ENCODE measurements around the gene C19orf81. TPM values are rescaled to one million over a fixed set of nuclear protein-coding genes. Genes with fewer than 3 reads are reported as not detected.
"Not testable (repeated sequence)": the region's sequence is repeated elsewhere in the genome, so short reads cannot be mapped to it uniquely, and the experiment has no call there.

The C19orf81 gene
- 2.3 TPM for total RNA-seq

- no peak for DNase-seq
Measured at GRCh38 chr19:50649433-50650391, at the start of gene C19orf81. TSS of gene C19orf81 (plus strand) at chr19:50649445. CDS start at chr19:50649445, 0 bp downstream.

GRCh38 chr19:50601407-50602088 lies 47.7 kb upstream of the C19orf81 start:
- DNase-seq, result no peak

GRCh38 chr19:50602089-50602422 lies 47.2 kb upstream of the C19orf81 start:
- DNase-seq, result no peak

DNA sequence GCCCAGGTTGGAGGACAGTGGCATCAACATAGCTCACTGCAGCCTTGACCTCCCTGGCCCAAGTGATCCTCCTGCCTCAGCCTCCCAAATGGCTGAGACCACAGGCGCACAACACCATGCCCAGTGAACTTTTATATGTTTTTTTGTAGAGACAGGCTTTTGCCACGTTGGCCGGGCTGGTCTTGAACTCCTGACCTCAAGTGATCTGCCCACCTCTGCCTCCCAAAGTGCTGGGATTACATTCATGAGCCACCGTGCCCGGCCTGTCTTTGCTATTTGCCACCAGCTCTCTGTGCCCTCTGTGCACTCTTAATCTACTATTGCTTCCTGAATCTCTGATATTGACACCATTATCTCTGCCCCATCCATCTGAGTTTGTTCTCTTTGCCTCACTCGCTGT lies 46.7 kb upstream of the C19orf81 start:
- DNase-seq, result no peak

- no peak for DNase-seq
Measured at GRCh38 chr19:50602935-50603334, 46.3 kb upstream of the C19orf81 start.

DNA sequence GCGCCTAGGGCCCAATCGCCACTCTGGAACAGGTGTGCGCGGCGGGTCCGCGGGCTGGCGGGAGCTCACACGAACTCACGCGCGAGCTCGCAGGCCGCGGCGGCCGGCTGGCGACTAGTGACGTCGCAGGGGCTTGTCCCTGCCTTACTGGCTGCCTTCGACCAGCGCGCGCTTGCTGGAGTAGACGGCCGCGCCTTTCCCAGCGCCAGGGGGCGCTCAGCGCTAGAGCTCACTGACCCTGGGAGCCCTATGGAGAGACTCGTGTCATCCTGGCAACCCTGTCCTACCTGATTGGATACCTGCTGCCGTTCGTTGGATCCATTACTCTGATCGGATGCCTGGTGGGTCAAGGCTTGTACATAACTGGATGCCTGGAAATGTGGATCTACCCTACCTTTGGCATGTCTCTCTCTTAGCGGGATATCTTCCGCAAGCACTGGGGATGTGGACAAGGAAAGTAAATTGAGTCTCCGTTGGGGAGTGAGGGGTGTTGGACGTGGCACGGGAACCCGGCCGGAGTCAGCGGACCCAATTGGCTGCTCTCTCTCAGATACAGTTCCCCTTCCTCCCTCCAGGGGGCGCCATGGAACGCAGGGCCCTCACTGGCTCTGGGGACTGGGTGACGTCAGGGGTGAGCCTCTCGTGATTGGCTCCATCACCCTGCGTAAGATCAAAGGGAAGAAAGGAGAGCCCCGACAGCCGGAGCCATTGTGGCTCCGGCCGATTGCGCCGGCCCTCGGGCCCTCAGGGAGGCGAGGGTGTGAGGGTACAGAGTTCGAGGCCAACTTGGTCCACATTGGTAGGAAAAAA lies 44.8 kb upstream of the C19orf81 start:
- DNase-seq, result not testable (repeated sequence)

DNA sequence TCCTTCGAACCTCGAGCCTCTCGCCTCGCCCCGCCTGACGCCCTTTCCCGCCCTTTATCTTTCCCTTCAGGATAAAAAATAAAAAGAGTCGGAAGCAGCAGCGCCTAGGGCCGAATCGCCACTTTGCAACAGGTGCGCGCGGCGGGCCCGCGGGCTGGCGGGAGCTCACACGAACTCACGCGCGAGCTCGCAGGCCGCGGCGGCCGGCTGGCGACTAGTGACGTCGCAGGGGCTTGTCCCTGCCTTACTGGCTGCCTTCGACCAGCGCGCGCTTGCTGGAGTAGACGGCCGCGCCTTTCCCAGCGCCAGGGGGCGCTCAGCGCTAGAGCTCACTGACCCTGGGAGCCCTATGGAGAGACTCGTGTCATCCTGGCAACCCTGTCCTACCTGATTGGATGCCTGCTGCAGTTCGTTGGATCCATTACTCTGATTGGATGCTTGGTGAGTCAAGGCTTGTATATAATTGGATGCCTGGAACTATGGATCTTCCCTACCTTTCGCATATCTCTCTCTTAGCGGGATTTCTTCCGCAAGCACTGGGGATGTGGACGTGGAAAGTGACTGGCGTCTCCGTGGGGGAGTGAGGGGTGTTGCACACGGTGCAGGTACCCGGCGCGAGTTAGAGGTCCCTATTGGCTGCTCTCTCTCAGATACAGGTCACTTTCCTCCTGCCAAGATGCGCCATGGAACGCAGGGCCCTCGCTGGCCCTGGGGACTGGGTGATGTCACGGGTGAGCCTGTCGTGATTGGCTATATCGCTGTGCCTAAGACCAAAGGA lies 43.0 kb upstream of the C19orf81 start:
- DNase-seq, result not testable (repeated sequence)

DNA sequence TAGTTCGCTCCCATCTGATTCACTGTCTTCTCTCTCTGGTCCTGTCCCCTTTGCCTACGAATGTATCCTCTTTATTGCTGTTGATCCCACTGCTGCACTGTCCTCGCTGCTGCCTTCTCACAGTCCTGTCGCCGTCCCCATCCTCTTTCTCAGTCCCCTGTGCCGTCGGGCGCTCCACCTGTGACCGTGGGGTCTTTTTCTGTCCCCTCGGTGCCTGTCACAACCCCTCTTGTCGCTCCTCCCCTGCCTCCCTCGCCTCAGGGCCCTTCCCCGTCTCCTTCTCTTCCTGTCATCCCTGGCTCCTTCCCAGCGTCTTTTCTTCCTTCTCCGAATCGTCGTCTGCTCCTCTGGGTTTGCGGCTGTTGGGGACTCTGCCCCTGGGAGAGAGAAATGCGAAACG lies 41.9 kb upstream of the C19orf81 start:
- no peak for DNase-seq

GRCh38 chr19:50607874-50608785 lies 41.1 kb upstream of the C19orf81 start:
- peak; percentile 96 for DNase-seq

- DNase-seq, result not testable (repeated sequence)
Measured at GRCh38 chr19:50612504-50613404, 36.5 kb upstream of the C19orf81 start.

DNA sequence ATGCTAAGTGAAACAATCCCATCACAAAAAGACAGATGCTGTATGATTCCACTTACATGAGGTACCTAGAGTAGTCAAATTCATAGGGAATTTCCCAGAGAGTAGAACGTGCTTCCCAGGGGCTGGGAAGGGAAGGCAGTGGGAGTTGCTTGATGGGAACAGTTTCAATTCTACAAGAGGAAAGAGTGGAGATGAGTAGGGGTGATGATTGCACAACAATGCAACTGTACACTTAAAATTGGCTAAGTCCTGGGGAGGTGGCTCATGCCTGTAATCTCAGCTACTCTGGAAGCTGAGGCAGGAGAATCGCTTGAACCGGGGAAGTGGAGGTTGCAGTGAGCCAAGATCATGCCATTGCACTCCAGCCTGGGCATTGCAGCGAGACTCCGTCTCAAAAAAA lies 30.9 kb upstream of the C19orf81 start:
- not testable (repeated sequence) for DNase-seq

- not testable (repeated sequence) for DNase-seq
Measured at GRCh38 chr19:50619184-50619583, 30.1 kb upstream of the C19orf81 start.

- not testable (repeated sequence) for DNase-seq
Measured at GRCh38 chr19:50620394-50620906, 28.8 kb upstream of the C19orf81 start.

DNA sequence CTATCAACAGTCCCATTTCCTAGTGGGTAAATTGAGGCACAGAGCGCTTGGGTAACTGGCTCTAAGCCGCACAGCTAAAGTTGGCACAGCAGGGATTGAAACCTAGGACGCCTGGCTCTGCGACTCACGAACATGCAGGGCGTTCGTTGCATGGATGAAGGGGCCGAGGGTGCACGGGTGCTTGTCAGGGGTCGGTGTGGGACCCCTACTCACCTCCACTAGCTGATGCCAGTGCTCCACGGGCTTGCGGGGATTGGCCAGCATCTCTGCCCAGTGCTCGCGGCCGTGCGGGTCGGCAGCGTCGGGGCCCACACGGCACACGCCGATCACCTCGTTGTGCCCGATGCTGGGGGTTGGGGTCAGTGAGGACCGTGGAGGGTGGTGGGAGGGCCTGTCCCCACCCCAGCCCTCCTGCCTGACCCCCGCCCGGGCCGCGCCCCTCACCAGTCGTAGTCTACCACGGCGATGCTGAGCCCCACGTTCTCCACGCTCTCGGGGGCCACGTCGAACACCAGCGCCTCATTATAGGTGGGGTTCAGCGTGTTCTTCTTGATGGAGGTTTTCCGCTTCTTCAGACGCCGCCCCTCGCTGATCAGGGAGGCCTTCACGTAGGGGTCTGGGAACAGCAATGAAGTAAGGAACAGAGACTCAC lies 24.2 kb upstream of the C19orf81 start:
- no peak for DNase-seq

- no peak for DNase-seq
Measured at GRCh38 chr19:50626011-50626410, 23.2 kb upstream of the C19orf81 start.

DNA sequence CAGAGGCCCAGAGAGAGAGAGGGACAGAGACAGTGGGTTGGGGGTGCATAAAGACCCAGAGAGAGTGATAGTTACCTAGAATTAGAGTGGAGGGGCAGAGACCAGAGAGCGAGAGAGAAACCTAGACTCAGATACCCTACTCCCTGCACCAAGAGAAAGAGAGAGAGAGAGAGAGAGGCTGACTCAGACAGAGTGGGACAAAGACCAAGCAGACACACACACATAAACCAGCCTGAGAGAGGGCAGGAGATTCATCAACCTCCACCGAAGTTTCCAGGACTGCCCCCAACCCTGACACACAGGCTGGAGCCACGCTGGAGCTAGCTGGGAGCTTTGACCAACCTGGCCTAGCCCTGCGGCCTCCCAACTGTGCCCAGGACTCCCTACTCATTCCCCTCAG lies 22.4 kb upstream of the C19orf81 start:
- DNase-seq, result no peak

DNA sequence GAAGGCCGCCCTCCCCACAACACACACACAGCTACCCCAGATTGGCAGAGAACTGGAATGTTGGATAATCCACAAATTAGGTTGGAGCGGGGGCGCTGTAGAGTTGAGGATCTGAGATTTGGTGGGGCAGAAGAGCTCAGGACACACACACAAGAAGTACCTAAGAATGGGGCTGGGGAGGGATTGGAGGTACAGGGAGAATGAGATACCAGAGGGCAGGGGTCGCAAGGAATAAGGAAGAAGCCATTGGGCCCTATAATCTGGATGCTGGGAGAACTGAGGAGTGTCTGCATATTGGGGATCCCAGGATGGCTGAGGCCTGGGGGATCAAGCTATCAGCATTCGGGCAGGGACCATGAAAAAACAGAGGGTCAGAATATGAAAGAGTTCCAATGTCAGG lies 21.1 kb upstream of the C19orf81 start:
- DNase-seq, result no peak

DNA sequence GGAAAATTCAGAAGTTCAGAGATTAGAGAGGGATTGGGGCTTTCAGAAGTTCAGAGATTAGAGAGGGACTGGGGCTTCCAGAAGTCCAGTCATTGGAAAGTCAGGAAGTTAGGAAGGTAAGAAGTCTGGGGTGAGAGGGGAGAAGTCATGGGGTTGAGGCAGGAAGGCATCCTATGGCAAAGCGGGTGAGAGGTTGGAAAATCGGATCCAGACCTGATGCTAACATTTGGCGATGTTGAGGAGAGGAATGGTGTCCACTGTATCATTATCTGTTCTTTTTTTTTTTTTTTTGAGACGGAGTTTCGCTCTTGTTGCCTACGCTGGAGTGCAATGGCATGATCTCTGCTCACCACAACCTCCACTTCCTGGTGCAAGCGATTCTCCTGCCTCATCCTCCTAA lies 20.7 kb upstream of the C19orf81 start:
- DNase-seq, result no peak

DNA sequence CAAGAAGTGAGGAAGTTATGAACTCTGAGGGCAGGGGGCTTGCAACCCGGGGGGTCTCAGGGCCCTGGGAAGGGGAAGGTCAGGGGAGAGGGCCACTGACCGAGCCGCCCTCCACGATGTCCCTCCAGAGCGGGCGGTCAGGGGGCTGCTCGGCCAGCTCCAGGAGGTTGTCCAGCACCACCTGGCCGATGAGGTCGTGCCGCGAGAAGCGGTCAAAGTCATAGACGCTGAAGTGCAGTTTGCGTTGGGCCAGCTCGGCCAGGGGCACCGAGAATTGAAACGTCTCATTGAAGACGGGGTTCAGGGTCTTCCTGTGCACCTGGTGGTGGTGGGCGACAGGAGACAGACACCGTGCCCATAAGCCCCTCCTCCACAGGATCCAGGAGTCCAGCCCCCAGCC lies 20.1 kb upstream of the C19orf81 start:
- no peak for DNase-seq
